Neural cell (in vitro differentiated cells): ENCODE results near the gene DYRK3.

Experiments used
- EZH2 ChIP-seq: fragments of 200-600, 300-800 bp; shearing (Covaris generic), sonication (generic); IDR thresholded peaks from 2 replicates; pipeline ENCODE4 v1.6.1; 2014; ENCODE audit warnings: antibody characterized with exemption, low read length, borderline replicate concordance, mild to moderate bottlenecking; ENCODE audit not compliant: insufficient read depth, poor library complexity, severe bottlenecking
- MXI1 ChIP-seq: fragments of 450-650 bp; conservative IDR thresholded peaks from 2 replicates; pipeline ENCODE4 v1.6.1; 2014; ENCODE audit warnings: antibody characterized with exemption, mild to moderate bottlenecking; ENCODE audit not compliant: poor library complexity, severe bottlenecking
- POLR2AphosphoS5 ChIP-seq: IDR thresholded peaks from 2 replicates; pipeline ENCODE4 v1.6.1; 2012
- RAD21 ChIP-seq: fragments of 450-650 bp; conservative IDR thresholded peaks from 2 replicates; pipeline ENCODE4 v1.6.1; 2014; ENCODE audit warnings: antibody characterized with exemption, mild to moderate bottlenecking, moderate library complexity
- TF ChIP-seq, protein P1 (sequence below): fragments of 450-650 bp; IDR thresholded peaks from 2 replicates; pipeline ENCODE4 v1.5.1; 2014; ENCODE audit warnings: antibody characterized with exemption, mild to moderate bottlenecking, moderate library complexity; ENCODE audit not compliant: poor library complexity, severe bottlenecking

DNA sequence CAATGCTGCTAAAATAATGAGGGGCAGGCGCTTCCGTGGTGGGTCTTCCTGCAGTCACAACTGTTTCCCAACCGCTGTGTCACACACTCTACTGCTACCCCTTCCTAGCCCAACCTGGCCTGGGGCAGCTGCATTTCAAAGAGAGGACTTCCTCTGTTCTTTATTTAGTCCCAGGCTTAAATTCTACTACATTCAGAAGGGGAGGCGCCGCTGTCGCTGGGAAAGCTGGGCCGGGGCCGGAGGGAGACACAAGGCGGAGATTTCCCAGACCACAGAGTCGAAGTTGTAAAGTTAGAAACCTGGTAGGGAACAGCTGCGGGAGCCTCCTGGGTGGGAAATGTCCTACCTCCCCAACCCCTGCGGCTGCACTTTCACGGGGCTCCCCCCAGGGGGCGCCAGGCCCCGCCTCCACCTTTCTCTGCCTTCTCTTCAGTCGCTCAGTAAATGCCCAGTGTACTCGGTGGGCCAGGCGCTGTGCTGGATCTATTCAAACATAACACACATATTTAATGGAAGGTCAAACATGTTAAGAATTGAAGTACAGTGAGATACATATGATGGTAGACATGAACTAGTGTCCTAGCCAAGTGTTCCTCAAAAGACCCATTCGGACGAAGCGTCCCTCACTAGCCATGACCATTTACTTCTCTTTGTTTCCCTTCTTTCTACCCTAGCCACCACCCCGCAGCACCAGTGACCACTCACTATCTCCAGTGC, 23.1 kb downstream of the DYRK3 start:
- TF ChIP-seq POLR2AphosphoS5 (no peak), RAD21 (no peak), EZH2 (no peak), MXI1 (no peak)
- TF ChIP-seq, protein P1, sequence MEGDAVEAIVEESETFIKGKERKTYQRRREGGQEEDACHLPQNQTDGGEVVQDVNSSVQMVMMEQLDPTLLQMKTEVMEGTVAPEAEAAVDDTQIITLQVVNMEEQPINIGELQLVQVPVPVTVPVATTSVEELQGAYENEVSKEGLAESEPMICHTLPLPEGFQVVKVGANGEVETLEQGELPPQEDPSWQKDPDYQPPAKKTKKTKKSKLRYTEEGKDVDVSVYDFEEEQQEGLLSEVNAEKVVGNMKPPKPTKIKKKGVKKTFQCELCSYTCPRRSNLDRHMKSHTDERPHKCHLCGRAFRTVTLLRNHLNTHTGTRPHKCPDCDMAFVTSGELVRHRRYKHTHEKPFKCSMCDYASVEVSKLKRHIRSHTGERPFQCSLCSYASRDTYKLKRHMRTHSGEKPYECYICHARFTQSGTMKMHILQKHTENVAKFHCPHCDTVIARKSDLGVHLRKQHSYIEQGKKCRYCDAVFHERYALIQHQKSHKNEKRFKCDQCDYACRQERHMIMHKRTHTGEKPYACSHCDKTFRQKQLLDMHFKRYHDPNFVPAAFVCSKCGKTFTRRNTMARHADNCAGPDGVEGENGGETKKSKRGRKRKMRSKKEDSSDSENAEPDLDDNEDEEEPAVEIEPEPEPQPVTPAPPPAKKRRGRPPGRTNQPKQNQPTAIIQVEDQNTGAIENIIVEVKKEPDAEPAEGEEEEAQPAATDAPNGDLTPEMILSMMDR: no peak
